Uterus (tissue), 4 donors: ENCODE data around the gene TROAP. TPM values are rescaled to one million over a fixed set of nuclear protein-coding genes. Genes with fewer than 3 reads are reported as not detected.
"Not testable (repeated sequence)": the region's sequence is repeated elsewhere in the genome, so short reads cannot be mapped to it uniquely, and the experiment has no call there.

Experiments used
- DNase-seq, 2 donors: peaks; one replicate each; pipeline ENCODE4 v3.0.0-alpha.2; 2019 to 2020
- H3K27ac ChIP-seq, 2 donors: fragments of 200-600 bp; sonication (generic); 1 replicate in 1 of 2; 2 replicates in 1 of 2; pipeline ENCODE4 v1.5.1; 2016 to 2018
- H3K27me3 ChIP-seq, 2 donors: fragments of 200-600 bp; sonication (generic); one replicate each; pipeline ENCODE4 v1.5.1; 2018 to 2019; ENCODE audit warnings: control low read depth in 1 of 2
- H3K36me3 ChIP-seq, 2 donors: fragments of 200-600 bp; sonication (generic); one replicate each; pipeline ENCODE4 v1.5.1; 2019; ENCODE audit warnings: control low read depth in 1 of 2
- H3K4me1 ChIP-seq, 2 donors: fragments of 200-600 bp; sonication (generic); one replicate each; pipeline ENCODE4 v1.5.1; 2018 to 2019; ENCODE audit warnings: control low read depth in 1 of 2
- H3K4me3 ChIP-seq, 2 donors: fragments of 200-600 bp; sonication (generic); 1 replicate in 1 of 2; 2 replicates in 1 of 2; pipeline ENCODE4 v1.5.1; 2018 to 2019; ENCODE audit warnings: mild to moderate bottlenecking in 1 of 2
- H3K9me3 ChIP-seq, 2 donors: fragments of 200-600 bp; sonication (generic); one replicate each; pipeline ENCODE4 v1.5.1; 2019; ENCODE audit warnings: control low read depth in 1 of 2
- POLR2A ChIP-seq, 2 donors: fragments of 450-650 bp; IDR thresholded peaks; one replicate each; pipeline ENCODE4 v1.6.1; 2016; ENCODE audit warnings: antibody characterized with exemption in 2 of 2, mild to moderate bottlenecking in 1 of 2, moderate library complexity in 1 of 2
- intact Hi-C: fragments of 100-400 bp; cut with DNase I; formaldehyde crosslinking; loops from one replicate; pipeline ENCODE4 v1.15.1; 2023; ENCODE audit warnings: low total_unique reads
- total RNA-seq, 4 donors: library from RNA; depleted of rRNA in 3 of 4; stranded (reverse); fragments of >200 nt in 3 of 4; gene quantifications; one replicate each; pipeline versions ENCODE4 v1.1.0 to v1.2.4, GENCODE V29; 2014 to 2023
- TF ChIP-seq, protein P1 (sequence below), 4 experiments: fragments of 200-600 bp in 2 of 4; fragments of 450-650 bp in 2 of 4; sonication (generic) in 2 of 4; IDR thresholded peaks; one replicate each; pipeline ENCODE4 v1.5.1; 2016 to 2019; ENCODE audit warnings: antibody characterized with exemption in 4 of 4, mild to moderate bottlenecking in 2 of 4, moderate library complexity in 1 of 4
- donor health status: DM: yes; HTN: yes; CAD: no.

Gene TROAP
- total RNA-seq, 4 donors from 2014 or later, result 1.8 to 10.2 TPM; not detected in 2

DNA sequence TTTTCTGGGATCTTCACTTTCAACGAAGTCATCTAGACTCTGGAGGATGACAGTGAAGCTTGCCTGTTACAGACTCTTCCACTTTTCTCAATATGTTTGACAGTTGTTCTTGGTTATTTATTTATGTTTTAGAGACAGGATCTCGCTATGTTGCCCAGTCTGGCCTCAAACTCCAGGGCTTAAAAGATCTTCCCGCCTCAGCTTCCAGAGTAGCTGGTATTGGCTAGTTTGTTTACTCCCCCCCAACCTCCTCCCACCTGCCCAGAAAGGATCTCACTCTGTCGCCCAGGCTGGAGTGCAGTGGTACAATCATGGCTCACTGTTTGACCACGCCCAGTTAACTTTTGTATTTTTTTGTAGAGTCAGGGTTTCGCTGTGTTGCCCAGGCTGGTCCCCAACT lies 47.5 kb downstream of the TROAP start:
- no peaks in the 10 kb centered on the region for H3K36me3 ChIP-seq
- no peak overlapping the region for H3K27ac ChIP-seq
- no peak overlapping the region for H3K4me3 ChIP-seq
- DNase-seq, result no peak
- TF ChIP-seq, protein P1, sequence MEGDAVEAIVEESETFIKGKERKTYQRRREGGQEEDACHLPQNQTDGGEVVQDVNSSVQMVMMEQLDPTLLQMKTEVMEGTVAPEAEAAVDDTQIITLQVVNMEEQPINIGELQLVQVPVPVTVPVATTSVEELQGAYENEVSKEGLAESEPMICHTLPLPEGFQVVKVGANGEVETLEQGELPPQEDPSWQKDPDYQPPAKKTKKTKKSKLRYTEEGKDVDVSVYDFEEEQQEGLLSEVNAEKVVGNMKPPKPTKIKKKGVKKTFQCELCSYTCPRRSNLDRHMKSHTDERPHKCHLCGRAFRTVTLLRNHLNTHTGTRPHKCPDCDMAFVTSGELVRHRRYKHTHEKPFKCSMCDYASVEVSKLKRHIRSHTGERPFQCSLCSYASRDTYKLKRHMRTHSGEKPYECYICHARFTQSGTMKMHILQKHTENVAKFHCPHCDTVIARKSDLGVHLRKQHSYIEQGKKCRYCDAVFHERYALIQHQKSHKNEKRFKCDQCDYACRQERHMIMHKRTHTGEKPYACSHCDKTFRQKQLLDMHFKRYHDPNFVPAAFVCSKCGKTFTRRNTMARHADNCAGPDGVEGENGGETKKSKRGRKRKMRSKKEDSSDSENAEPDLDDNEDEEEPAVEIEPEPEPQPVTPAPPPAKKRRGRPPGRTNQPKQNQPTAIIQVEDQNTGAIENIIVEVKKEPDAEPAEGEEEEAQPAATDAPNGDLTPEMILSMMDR (IDR thresholded peaks at IDR 0.05), result no peak
- no peak for TF ChIP-seq POLR2A (IDR thresholded peaks at IDR 0.05)
- no peaks in the 10 kb centered on the region for H3K9me3 ChIP-seq
- intact Hi-C loops, result no loop called here
- H3K27me3 ChIP-seq, result no peaks in the 10 kb centered on the region
- H3K4me1 ChIP-seq, result peaks cover 0 to 6% of the 10 kb centered on the region in 2 donors

DNA sequence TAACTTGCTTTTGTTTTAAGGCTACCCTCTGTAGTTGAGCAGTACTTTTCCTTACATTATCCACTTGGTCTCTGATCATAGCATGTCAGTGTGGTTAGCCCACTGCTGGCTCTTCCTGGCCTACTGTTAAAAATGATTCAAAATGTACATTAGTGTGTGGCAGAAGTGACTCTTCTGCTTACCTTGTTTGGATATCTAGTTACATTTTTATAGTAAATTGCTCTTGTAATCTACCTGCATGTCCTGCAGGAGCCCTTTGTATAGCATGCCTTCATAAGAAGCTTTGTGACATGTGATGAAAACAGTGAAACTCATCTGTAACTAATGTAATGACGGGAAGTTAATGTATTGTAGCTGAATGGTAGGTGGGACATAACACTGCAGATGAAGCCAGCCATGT lies 52.4 kb downstream of the TROAP start:
- Histone ChIP-seq H3K9me3 (no peaks in the 10 kb centered on the region), H3K4me1 (no peaks in the 10 kb centered on the region), H3K36me3 (no peaks in the 10 kb centered on the region), H3K27me3 (no peaks in the 10 kb centered on the region), H3K27ac (no peak overlapping the region), H3K4me3 (no peak overlapping the region)
- DNase-seq, result no peak
- intact Hi-C loops, result no loop called here
- TF ChIP-seq POLR2A (IDR thresholded peaks at IDR 0.05), result no peak
- TF ChIP-seq, protein P1 (IDR thresholded peaks at IDR 0.05), result no peak

DNA sequence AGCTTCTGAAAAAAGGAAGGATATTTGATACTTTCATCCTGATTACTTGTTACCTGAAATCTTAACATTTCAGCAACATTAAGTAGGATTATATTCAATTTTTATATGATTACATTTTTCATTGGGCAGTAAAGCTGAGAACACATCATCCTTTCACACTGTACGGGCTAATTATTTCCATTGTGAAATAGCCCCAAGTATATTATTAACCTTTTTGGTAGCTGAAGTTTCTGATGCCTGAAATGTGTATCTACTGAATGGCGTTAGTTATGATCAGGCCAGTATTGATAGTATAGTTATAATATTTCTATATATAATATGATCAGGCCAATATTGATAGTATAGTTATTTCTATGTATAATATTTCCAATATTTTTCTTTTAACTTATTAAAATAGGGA lies 54.3 kb downstream of the TROAP start:
- intact Hi-C loops, result no loop called here
- no peaks in the 10 kb centered on the region for H3K36me3 ChIP-seq
- H3K4me1 ChIP-seq, result no peaks in the 10 kb centered on the region
- H3K27me3 ChIP-seq, result no peaks in the 10 kb centered on the region
- no peaks in the 10 kb centered on the region for H3K9me3 ChIP-seq
- TF ChIP-seq, protein P1 (IDR thresholded peaks at IDR 0.05), result no peak
- TF ChIP-seq POLR2A (IDR thresholded peaks at IDR 0.05), result no peak
- no peak overlapping the region for H3K27ac ChIP-seq
- no peak overlapping the region for H3K4me3 ChIP-seq
- DNase-seq, result no peak

DNA sequence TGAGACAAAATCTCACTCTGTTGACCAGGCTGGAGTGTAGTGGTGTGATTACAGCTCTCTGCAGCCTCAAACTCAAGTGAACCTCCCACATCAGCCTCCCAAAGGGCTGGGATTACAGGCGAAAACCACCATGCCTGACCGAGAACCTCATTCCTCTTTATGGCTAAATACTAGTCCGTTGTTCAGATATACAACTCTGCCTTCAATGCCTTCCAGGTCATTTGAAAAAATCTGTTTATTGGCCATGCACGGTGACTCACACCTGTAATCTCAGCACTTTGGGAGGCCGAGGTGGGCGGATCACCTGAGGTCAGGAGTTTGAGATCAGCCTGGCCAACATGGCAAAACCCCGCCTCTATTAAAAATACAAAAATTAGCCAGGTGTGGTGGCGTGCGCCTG lies 57.1 kb downstream of the TROAP start:
- intact Hi-C loops, H3K27me3 ChIP-seq, H3K27ac ChIP-seq, H3K9me3 ChIP-seq, H3K4me3 ChIP-seq, H3K36me3 ChIP-seq, H3K4me1 ChIP-seq, DNase-seq: not testable (repeated sequence)

Other genes with a start within 250 kb of the TROAP start
- 1 to 10 TPM in 2 of 4 donors, under 1 TPM in 1, not detected in 1; 0.26 to 1.7 (median 1.5) TPM for gene DHH, start 228.5 kb upstream of the TROAP start, total RNA-seq
- 100 to 1,000 TPM in 1 of 4 donors, 10 to 100 TPM in 3; 22.1 to 114 (median 43.2) TPM for gene LMBR1L, start 212.4 kb upstream of the TROAP start, total RNA-seq
- gene TUBA1B, start 191.9 kb upstream of the TROAP start, total RNA-seq, result 100 to 1,000 TPM; 374 to 912 (median 498) TPM
- gene TUBA1A, start 134.2 kb upstream of the TROAP start, total RNA-seq, result 100 to 1,000 TPM; 241 to 900 (median 352) TPM
- gene TUBA1C, start 58.2 kb upstream of the TROAP start, total RNA-seq, result 10 to 100 TPM; 30.7 to 90.0 (median 74.6) TPM
- 1 to 10 TPM in 2 of 4 donors, not detected in 2; 4.7 to 5.6 TPM for gene PRPH, start 28.1 kb upstream of the TROAP start, total RNA-seq
- gene C1QL4, start 13.9 kb downstream of the TROAP start, total RNA-seq, result 1 to 10 TPM in 1 of 4 donors, not detected in 3; 1.7 TPM
- 1 to 10 TPM in 1 of 4 donors, not detected in 3; 4.5 TPM for gene DNAJC22, start 23.6 kb downstream of the TROAP start, total RNA-seq
- 10 to 100 TPM in 2 of 4 donors, 1 to 10 TPM in 2; 3.3 to 46.0 (median 16.0) TPM for gene SPATS2, start 44.2 kb downstream of the TROAP start, total RNA-seq
- gene KCNH3, start 215.8 kb downstream of the TROAP start, total RNA-seq, result 1 to 10 TPM in 1 of 4 donors, under 1 TPM in 2, not detected in 1; under 0.01 to 1.7 (median 0.43) TPM
- 10 to 100 TPM; 20.0 to 81.2 (median 50.4) TPM for gene MCRS1, start 244.9 kb downstream of the TROAP start, total RNA-seq